IMR-90 (cell line): ENCODE measurements around the gene ITCH. TPM values are rescaled to one million over a fixed set of nuclear protein-coding genes. Genes with fewer than 3 reads are reported as not detected.

ENCODE experiments used
- ATAC-seq: fragments of 200-7000 bp; cut with Tn5 transposase; 2 replicates; pipeline ENCODE4 v1.9.1; 2020; ENCODE audit warnings: low read depth, mild to moderate bottlenecking, moderate library complexity
- BruUV-seq: library from RNA; stranded (reverse); fragments of 400-500 nt; replicated peaks from 2 replicates; lab custom pipeline; 2021; lab: Mats Ljungman, UMichigan
- CTCF ChIA-PET: fragments of 300-600 bp; formaldehyde crosslinking; extraction: SDS; loops from one replicate; lab custom pipeline; 2021; ENCODE audit warnings: antibody characterized with exemption; lab: Yijun Ruan, JAX
- POLR2A ChIA-PET: fragments of 300-600 bp; sonication (Branson Sonifier 250); formaldehyde crosslinking; loops from one replicate; lab custom pipeline; 2022; ENCODE audit warnings: antibody characterized with exemption; ENCODE audit not compliant: unreplicated experiment; lab: Charles Lee
- DNase-seq: peaks from one replicate; pipeline ENCODE4 v3.0.0; 2013
- H2AFZ ChIP-seq: replicated peaks from 2 replicates; pipeline ENCODE3; 2013; ENCODE audit warnings: low read length, mild to moderate bottlenecking; ENCODE audit not compliant: poor library complexity
- H2AK5ac ChIP-seq: 2 replicates; pipeline ENCODE4 v1.6.1; 2013; ENCODE audit warnings: low read depth, low read length, inconsistent platforms
- H2AK9ac ChIP-seq: replicated peaks from 2 replicates; pipeline ENCODE3; 2013; ENCODE audit warnings: mild to moderate bottlenecking, low read depth, low read length, moderate library complexity; ENCODE audit not compliant: poor library complexity
- H2BK120ac ChIP-seq: 2 replicates; pipeline ENCODE4 v1.6.1; 2013; ENCODE audit warnings: low read depth, low read length, inconsistent platforms
- H2BK15ac ChIP-seq: 3 replicates; pipeline ENCODE4 v1.6.1; 2013; ENCODE audit warnings: low read depth, low read length, inconsistent platforms
- H2BK20ac ChIP-seq: 2 replicates; pipeline ENCODE4 v1.6.1; 2013; ENCODE audit warnings: low read depth, mild to moderate bottlenecking, inconsistent platforms, low read length, moderate library complexity
- H2BK5ac ChIP-seq: 2 replicates; pipeline ENCODE4 v1.6.1; 2013; ENCODE audit warnings: mild to moderate bottlenecking, low read depth, low read length, inconsistent platforms; ENCODE audit not compliant: poor library complexity, severe bottlenecking
- H3K14ac ChIP-seq: replicated peaks from 2 replicates; pipeline ENCODE4 v1.6.1; 2013; ENCODE audit warnings: low read depth, low read length, inconsistent platforms
- H3K18ac ChIP-seq: 2 replicates; pipeline ENCODE4 v1.6.1; 2013; ENCODE audit warnings: low read depth, low read length, control low read depth
- H3K23ac ChIP-seq: 2 replicates; pipeline ENCODE4 v1.6.1; 2013; ENCODE audit warnings: low read depth, low read length, inconsistent platforms
- H3K27ac ChIP-seq: 2 replicates; pipeline ENCODE4 v1.5.1; 2013; ENCODE audit warnings: mild to moderate bottlenecking, control low read depth, low read length; ENCODE audit not compliant: insufficient read depth
- H3K27me3 ChIP-seq: 2 replicates; pipeline ENCODE4 v1.6.1; 2013; ENCODE audit warnings: low read length; ENCODE audit not compliant: control insufficient read depth, insufficient read depth
- H3K36me3 ChIP-seq: 2 replicates; pipeline ENCODE4 v1.6.1; 2013; ENCODE audit warnings: low read length, mixed read lengths; ENCODE audit not compliant: control insufficient read depth, insufficient read depth
- H3K4ac ChIP-seq: 2 replicates; pipeline ENCODE4 v1.6.1; 2013; ENCODE audit warnings: low read depth, low read length, inconsistent platforms
- H3K4me1 ChIP-seq: 2 replicates; pipeline ENCODE4 v1.6.1; 2013; ENCODE audit warnings: low read length, mixed read lengths; ENCODE audit not compliant: control insufficient read depth, insufficient read depth
- H3K4me2 ChIP-seq: 2 replicates; pipeline ENCODE4 v1.6.1; 2013; ENCODE audit warnings: low read depth, mild to moderate bottlenecking, control low read depth, low read length, moderate library complexity
- H3K4me3 ChIP-seq: 2 replicates; pipeline ENCODE4 v1.5.1; 2013; ENCODE audit warnings: low read depth, mild to moderate bottlenecking, control low read depth, low read length, moderate library complexity; ENCODE audit not compliant: insufficient read depth
- H3K56ac ChIP-seq: 2 replicates; pipeline ENCODE4 v1.6.1; 2013; ENCODE audit warnings: low read length, inconsistent platforms; ENCODE audit not compliant: insufficient read depth; ENCODE audit errors: extremely low read depth
- H3K79me1 ChIP-seq, 2 experiments: 2 replicates each; pipeline ENCODE4 v1.6.1; 2013; ENCODE audit warnings: low read length in 2 of 2, inconsistent platforms in 1 of 2, low read depth in 1 of 2
- H3K9ac ChIP-seq: 2 replicates; pipeline ENCODE4 v1.6.1; 2013; ENCODE audit warnings: low read depth, low read length, control low read depth
- H3K9me1 ChIP-seq: 2 replicates; pipeline ENCODE4 v1.6.1; 2013; ENCODE audit warnings: low read length, inconsistent platforms; ENCODE audit not compliant: insufficient read depth
- H3K9me3 ChIP-seq: 2 replicates; pipeline ENCODE4 v1.6.1; 2013; ENCODE audit warnings: low read length; ENCODE audit not compliant: control insufficient read depth, insufficient read depth
- H4K20me1 ChIP-seq: 2 replicates; pipeline ENCODE4 v1.6.1; 2013; ENCODE audit warnings: low read length, inconsistent platforms; ENCODE audit not compliant: insufficient read depth
- H4K5ac ChIP-seq: 2 replicates; pipeline ENCODE4 v1.6.1; 2013; ENCODE audit warnings: mild to moderate bottlenecking, low read depth, low read length, control low read depth
- H4K8ac ChIP-seq, 2 experiments: 2 replicates each; pipeline ENCODE4 v1.6.1; 2013; ENCODE audit warnings: low read depth in 2 of 2, low read length in 2 of 2, control low read depth in 1 of 2, inconsistent platforms in 1 of 2
- H4K91ac ChIP-seq: 2 replicates; pipeline ENCODE4 v1.6.1; 2013; ENCODE audit warnings: low read depth, low read length, inconsistent platforms; ENCODE audit not compliant: insufficient read depth
- BHLHE40 ChIP-seq: fragments of 150-350 bp; IDR thresholded peaks from 2 replicates; pipeline ENCODE4 v1.6.1; 2016; ENCODE audit warnings: mild to moderate bottlenecking, low read depth, low read length
- CHD1 ChIP-seq: IDR thresholded peaks from 2 replicates; pipeline ENCODE4 v1.6.1; 2012; ENCODE audit warnings: low read depth, low read length, improper control_type of control experiment
- FOS ChIP-seq: fragments of 150-350 bp; IDR thresholded peaks from 2 replicates; pipeline ENCODE4 v1.6.1; 2016; ENCODE audit warnings: low read depth, low read length
- MAFK ChIP-seq: IDR thresholded peaks from 2 replicates; pipeline ENCODE4 v1.6.1; 2012; ENCODE audit warnings: low read depth, low read length, improper control_type of control experiment
- MAZ ChIP-seq: IDR thresholded peaks from 2 replicates; pipeline ENCODE4 v1.6.1; 2012; ENCODE audit warnings: low read depth, mild to moderate bottlenecking, low read length, improper control_type of control experiment, moderate library complexity, borderline replicate concordance
- NFE2L2 ChIP-seq: fragments of 150-350 bp; IDR thresholded peaks from 2 replicates; pipeline ENCODE4 v1.6.1; 2016; ENCODE audit warnings: low read depth, mild to moderate bottlenecking, low read length
- POLR2A ChIP-seq: IDR thresholded peaks from 2 replicates; pipeline ENCODE4 v1.6.1; 2012; ENCODE audit warnings: mild to moderate bottlenecking, low read depth, low read length
- RAD21 ChIP-seq: IDR thresholded peaks from 2 replicates; pipeline ENCODE4 v1.6.1; 2012; ENCODE audit warnings: low read length, improper control_type of control experiment
- WGBS, 2 experiments: methylation state at CpG; one replicate each; pipeline versions ENCODE4 v1.1.5 to v1.1.7; 2013; ENCODE audit warnings: missing lambda C conversion rate in 2 of 2; ENCODE audit not compliant: insufficient read length in 1 of 2; ENCODE audit errors: extremely low coverage in 2 of 2; 5-methylcytosine and 5-hydroxymethylcytosine counted together
- dilution Hi-C: fragments of 300-500 bp; cut with HindIII; formaldehyde crosslinking; loops from one replicate; pipeline ENCODE4 v1.14.3; 2018; ENCODE audit warnings: low sequenced_read_pairs; ENCODE audit not compliant: unreplicated experiment
- in situ Hi-C: fragments of 300-500 bp; cut with MboI; formaldehyde crosslinking; loops from 3 replicates; pipeline ENCODE4 v1.14.3; 2019; ENCODE audit warnings: low sequenced_read_pairs, inconsistent platforms, mixed read lengths
- intact Hi-C: fragments of 100-400 bp; cut with micrococcal nuclease; formaldehyde crosslinking; loops from 2 replicates; pipeline ENCODE4 v1.10.0; 2022
- polyA plus RNA-seq, 3 experiments: library from polyadenylated mRNA; depleted of rRNA; stranded (reverse); fragments of >200 nt; gene quantifications; 2 replicates each; pipeline ENCODE4 v1.2.3, GENCODE V29; 2012; ENCODE audit warnings: low replicate concordance in 1 of 3
- total RNA-seq: library from RNA; depleted of rRNA; stranded (reverse); fragments of >200 nt; gene quantifications from 2 replicates; pipeline ENCODE4 v1.2.3, GENCODE V29; 2012
- TF ChIP-seq, protein P1 (sequence below): fragments of 150-350 bp; IDR thresholded peaks from 2 replicates; pipeline ENCODE4 v1.6.1; 2016; ENCODE audit warnings: low read depth, mild to moderate bottlenecking, low read length, moderate library complexity, borderline replicate concordance

The ITCH gene
- total and polyA plus RNA-seq, 2 of the 4 experiments (the other 2 are of a cell fraction): 12.7 to 94.6 TPM

DNA sequence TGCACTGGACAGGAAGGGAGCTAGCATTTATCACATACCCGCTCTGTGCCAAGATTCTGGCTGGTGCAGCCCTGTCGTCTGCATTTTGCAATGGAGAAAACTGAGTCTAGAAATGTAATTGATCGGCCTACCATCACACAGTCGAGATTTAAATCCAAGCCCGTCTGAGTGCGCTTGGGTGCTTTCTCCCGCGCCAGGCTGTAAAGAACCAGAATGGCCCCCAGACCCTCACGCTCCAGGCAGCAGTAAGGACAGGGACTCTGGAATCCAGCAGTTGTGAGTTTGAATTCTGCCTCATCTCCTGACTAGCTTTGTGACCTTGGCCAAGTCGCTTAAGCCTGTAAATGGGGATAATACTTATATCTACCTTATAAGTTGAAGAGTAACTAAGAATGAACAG, 163.9 kb downstream of the ITCH start:
- TF ChIP-seq CHD1 (no peak), RAD21 (no peak), POLR2A (no peak), FOS (no peak), MAZ (no peak), BHLHE40 (no peak), MAFK (no peak), NFE2L2 (no peak)
- TF ChIP-seq, protein P1, sequence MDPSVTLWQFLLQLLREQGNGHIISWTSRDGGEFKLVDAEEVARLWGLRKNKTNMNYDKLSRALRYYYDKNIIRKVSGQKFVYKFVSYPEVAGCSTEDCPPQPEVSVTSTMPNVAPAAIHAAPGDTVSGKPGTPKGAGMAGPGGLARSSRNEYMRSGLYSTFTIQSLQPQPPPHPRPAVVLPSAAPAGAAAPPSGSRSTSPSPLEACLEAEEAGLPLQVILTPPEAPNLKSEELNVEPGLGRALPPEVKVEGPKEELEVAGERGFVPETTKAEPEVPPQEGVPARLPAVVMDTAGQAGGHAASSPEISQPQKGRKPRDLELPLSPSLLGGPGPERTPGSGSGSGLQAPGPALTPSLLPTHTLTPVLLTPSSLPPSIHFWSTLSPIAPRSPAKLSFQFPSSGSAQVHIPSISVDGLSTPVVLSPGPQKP: no peak
- peak overlapping the region; percentile 90 for H2AK5ac ChIP-seq
- H3K9me3 ChIP-seq: no peaks in the 10 kb centered on the region
- peaks cover 60% of the 10 kb centered on the region for H3K9me1 ChIP-seq
- H3K27ac ChIP-seq: peak overlapping the region; percentile 87
- H3K4ac ChIP-seq: peak overlapping the region; percentile 89
- no peak for DNase-seq
- H3K14ac ChIP-seq: peak overlapping the region; percentile 73
- peak overlapping the region; percentile 91 for H4K91ac ChIP-seq
- H4K8ac ChIP-seq: peak overlapping the region; percentile 25 to 72; a peak in 3 of 4 replicates
- CTCF ChIA-PET: interaction anchor here (2.1 kb wide), 1 partner anchor 215 kb away, joined by 12 read pairs; no protein-coding TSS in a partner anchor
- H3K4me3 ChIP-seq: no peak overlapping the region
- no peak for ATAC-seq
- peak overlapping the region; percentile 87 for H3K23ac ChIP-seq
- 93% methylated on average over 4 of the region's 10 CpGs; no CpG with 5 or more reads in 1 of the 2 experiments for WGBS, 2 experiments
- peaks cover 29% of the 10 kb centered on the region for H4K20me1 ChIP-seq
- POLR2A ChIA-PET: no interaction called here
- H3K56ac ChIP-seq: peak overlapping the region; percentile 67; the same call in 1 of the 2 replicates
- peak overlapping the region; percentile 92 for H2BK5ac ChIP-seq
- H3K4me1 ChIP-seq: peaks cover 44% of the 10 kb centered on the region
- no peak overlapping the region; the same call in 1 of the 2 replicates for H3K9ac ChIP-seq
- H2BK20ac ChIP-seq: peak overlapping the region; percentile 88
- H4K5ac ChIP-seq: peak overlapping the region; percentile 57
- H3K27me3 ChIP-seq: no peaks in the 10 kb centered on the region
- peaks cover 49% of the 10 kb centered on the region for H3K36me3 ChIP-seq
- peak overlapping the region; percentile 63; the same call in 2 of the 3 replicates for H2BK15ac ChIP-seq
- peak overlapping the region; percentile 14; the same call in 1 of the 2 replicates for H3K4me2 ChIP-seq
- H3K79me1 ChIP-seq: peaks cover 59 to 86% of the 10 kb centered on the region in 2 experiments
- dilution Hi-C loops: no loop called here
- BruUV-seq: no TSS peak
- peak overlapping the region; percentile 91 for H3K18ac ChIP-seq
- peak overlapping the region; percentile 87 for H2BK120ac ChIP-seq
- intact Hi-C loops: no loop called here
- H2AFZ ChIP-seq: no peak overlapping the region
- in situ Hi-C loops: no loop called here
- H2AK9ac ChIP-seq: no peak overlapping the region
